GM21723 (cell line): Measurements from ENCODE around the gene POU2F2.

Source experiments
- ATAC-seq: cut with Tn5 transposase; IDR thresholded peaks from one replicate; pipeline ENCODE4 v1.9.1; 2021; ENCODE audit warnings: mild to moderate bottlenecking, moderate library complexity; ENCODE audit not compliant: unreplicated experiment

The POU2F2 gene

DNA sequence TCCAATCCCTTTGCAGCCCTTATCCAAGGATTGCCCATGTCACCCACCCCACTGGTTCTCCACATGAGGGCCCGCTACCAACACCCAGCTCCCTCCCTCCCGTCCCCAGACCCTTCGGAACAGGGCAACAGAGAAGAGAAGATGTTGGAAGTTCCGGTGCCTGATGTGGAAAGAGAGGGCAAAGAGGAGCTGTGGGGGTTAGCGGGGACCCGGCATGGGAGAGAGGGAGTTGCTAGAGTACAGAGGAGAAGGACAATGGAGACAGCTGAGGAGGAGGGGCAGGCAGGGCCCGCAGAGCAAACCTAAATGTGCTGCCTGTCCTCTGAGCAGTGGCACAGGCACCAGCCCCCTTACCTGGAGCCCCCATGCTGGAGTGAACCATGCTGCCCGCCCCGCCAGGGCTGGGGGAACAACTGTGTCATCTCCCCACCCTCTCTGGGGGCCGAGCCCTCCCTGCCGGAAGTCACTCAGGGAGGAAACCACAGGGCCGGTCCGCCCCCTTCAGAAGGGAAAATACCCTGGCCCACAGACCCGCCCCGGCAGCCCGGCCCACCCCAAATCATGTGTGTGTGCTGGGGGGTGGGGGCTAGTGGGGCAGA, at the start of gene POU2F2:
Gene POU2F2, minus strand, starts transcription at position 417 of the 599 bp plus-strand sequence. Its CDS starts 35 bp downstream, at position 382.
- peak; percentile 44 for ATAC-seq

DNA sequence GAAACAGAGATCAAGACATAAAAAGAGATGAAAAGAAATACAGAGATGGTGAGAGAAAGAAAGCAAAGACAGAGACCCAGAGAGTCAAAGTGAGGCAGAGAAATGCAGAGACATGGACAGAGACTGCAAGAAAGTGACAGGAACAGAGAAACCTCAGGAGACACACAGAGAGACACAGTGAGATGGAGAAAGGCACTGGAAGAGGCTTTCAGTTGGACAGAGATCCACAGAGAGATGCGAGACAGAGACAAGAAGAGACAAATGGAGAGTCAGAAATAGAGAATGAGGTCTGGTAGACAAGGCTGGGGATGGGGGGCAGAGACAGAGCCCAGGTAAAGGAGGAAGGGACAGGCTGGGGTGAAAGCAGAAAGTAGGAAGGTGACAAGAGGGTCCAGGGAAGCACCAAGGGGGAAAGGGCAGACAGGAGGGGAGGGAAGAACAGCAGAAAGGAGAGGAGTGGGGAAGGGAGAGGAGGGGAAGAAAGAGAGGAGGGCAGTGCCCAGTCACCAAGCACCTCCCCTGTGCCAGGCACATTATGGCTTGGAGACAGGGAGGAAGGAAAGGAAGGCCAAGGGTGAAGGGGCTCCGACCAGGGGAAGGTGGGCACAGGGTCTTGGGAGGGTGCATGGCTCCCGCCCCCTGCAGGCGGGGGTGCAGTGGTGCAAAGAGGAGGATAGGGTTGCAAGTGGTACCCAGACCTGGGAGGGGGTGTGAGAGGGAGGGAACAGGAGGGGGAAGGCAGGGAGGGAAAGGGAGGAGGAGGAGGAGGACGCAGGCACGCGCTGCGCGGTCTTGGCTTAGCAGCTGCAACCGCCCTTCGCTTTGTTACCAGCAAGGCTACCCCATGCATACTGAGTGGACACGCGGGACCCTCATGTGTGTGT, 46.8 kb upstream of the POU2F2 start:
- no peak for ATAC-seq

DNA sequence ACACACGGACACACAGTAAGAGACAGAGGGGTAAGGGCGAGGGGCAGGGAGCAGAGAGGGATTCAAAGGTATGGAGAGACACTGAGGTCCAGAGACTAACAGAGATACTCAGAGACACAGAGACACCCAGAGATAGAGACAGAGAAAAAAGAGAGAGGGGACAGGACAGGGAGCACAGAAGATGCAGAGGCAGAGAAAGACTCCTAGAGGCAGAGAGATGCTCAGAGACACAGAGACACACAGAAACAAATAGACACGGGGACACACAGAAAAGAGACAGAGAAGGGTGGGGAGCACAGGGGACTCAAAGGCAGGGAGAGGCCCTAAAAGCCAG, 45.4 kb upstream of the POU2F2 start:
- ATAC-seq: no peak

DNA sequence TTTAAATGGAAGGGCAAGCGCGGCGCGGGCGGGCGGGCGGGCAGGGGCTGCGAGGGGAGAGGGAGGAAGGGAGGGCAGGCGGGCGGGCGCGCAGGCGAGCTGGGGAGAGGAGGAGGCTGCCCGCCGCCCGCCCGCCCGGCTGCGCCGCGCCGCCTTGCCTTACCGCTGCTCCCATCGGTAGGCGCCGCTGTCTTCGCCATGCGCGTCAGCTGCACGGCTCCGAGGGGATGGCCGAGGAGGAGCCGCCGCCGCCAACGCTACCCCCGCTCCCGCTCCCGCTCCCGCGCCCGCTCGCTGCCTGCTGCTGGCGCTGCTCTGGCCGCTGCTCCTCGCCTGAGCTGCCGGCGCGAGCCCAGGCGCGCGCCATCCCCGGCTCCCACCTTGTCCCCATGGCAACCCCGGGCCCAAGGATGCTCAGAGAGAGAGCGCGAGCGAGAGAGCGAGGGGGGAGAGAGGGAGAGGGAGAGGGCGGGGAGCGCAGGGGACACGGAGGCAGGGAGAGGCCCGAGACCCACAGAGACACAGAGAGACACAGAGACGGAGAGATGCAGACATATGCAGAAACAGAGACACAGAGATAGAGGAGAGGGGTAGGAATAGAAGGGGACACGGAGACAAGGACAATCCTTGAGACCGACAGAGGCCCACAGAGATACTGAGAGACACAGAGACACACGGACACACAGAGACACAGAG, 44.9 kb upstream of the POU2F2 start:
- no peak for ATAC-seq

DNA sequence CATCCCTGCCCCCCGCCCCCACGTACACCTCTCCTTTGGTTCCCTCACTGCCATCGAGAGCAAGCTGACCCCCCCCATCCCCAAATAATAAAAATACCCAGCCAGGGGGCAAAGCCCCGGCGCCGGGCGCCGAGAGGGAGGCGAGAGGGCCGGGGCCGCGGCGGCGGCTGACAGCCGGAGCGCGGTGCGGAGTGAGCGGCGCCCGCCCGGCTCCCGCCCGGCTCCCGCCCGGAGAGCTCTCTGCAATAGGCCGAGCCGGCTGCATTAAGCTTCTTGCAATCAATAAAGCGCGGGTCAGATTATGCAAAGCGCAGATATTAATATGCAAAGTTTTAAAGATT, 44.4 kb upstream of the POU2F2 start:
- no peak for ATAC-seq

DNA sequence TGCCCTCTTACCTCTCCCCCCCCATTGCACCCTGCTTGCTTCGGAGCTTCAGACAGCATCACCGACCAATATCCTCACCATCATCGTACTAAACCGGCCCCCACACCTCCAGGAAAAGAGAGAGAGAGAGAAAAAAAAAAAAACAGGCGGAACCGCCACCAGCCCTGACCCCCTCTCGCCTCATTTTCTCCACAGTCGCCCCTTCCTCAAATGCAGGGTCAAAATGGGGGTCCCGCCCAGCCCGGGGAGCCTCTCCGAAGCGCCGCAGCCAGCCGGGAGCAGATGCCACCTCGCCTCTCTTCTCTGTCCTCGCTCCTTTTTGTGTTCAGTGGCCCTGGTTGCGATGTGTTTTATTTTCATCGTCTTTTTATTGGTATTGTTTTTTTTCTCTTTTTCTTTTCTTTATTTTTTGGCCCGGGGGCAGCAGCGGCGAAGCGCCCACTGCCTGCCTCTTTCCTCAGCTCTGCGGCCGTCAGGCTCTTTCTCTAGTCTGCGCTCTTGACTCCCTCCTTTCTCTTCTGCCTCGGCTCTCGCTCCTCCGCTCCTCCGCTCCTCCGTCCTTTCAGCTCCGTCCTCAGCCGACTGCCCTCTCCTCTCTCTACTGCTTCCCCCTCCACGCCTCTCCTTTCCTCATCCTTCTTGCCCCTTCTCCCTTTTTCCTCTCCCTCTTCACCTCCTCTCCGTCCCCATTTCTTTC, 43.9 kb upstream of the POU2F2 start:
- no peak for ATAC-seq

DNA sequence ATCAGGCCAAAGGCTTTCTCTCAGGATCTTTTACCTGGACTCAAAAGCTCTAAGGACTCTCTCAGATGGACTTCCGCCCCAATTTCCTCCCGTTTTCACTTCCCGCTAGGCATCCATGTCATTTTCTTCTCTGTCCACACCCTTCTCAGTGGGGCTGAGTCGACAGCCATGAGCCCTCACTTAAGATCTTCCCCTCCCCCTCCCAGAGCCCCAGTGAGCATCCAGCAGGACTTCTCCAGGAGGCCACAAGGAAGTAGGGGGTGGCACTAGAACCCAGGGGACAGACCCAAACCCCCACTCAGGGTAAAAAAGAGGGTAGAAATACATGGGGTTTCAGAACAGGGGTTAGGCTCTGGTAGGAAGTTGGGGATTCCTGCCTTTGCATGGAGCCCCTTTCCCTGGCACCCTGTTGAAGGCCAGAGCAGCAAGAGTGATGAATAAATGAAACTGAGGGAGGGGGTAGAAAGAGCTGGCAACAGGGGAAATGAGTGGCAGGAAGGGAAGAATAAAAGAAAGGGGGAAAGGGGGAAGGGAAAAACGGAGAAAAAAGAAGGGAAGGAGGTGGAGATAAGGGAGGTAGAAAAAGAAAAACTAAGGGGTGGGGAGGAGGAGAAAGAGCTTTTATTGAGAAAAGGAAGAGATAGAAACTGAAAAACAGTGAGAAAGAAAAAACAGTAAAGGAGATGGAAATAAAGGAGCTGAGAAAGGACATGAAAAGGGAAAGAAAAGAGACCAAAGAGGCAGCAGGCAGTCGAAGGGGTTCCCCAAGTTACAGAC, 42.9 kb upstream of the POU2F2 start:
- no peak for ATAC-seq

DNA sequence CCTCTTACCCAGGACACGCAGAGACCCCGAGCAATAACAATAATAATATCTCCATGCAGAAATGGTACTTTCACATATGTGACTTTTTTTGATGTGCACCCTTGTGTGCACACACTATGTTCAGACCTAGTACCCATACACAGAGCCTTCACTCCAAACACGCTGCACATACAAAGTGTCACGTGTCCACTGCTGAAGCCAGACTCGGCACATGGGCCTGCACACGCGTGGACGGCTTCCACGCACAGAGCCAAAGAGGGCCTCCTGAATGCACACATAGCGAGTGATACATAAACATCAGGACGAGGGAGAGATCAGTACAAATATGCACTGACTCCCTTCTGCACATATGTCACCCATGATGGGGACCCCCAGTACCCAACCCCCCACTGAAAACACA, 41.9 kb upstream of the POU2F2 start:
- no peak for ATAC-seq

DNA sequence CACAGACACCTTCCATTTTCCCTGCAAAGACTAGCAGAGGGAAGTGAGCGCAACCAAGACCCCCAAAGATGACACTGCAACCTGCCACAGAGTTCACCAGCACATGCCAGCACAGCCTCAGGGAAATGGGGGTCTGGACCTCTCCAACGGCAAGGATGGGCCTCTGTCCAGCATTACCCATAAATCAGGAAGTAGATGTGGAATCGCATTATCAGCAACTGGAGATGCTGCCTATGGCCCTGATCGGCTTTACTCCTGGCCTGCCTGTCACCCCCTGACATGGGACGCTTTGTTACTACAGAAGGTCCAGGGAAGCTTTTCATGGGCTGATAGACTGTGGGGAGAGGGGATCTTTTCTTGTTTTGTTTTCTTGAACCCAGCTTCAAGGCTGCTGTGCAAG, 41.4 kb upstream of the POU2F2 start:
- no peak for ATAC-seq

DNA sequence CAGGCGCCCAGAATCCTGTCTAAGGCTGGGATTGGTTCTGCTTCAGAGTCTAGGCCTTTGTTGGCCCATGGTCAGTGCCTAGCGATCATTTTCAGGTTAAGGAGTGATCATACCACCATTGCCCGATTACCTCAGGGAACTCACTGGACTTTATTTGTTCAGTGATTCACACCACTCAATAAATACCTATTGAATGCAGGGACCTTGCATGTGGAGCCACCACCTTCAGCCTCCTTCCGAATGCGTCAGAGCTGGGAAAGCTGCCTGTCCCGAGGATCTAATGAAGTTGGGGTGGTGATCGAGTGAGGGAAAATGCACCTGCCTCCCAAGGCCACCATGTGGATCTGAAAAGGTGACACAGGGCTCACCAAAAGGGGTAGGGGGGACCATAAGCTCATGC, 40.0 kb upstream of the POU2F2 start:
- ATAC-seq: no peak

DNA sequence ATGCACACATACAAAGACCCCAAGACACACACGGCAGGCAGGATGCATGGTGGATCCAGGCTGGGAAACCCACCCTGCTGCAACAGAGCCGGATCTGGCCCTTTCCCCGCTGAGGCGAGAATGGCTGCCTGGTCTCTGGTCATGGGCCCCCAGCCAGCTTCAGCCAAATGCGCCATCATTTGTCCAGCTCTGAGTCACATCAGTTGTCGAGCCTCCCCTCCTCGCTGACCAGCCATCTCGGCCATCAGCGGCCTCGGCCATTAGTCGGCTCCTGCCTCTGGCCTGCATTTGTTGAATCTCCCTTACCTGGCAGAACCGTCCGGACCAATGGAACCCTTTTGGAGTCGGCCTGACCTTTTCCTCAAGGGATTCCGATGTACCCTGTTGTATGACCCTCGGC, 38.5 kb upstream of the POU2F2 start:
- ATAC-seq: no peak

DNA sequence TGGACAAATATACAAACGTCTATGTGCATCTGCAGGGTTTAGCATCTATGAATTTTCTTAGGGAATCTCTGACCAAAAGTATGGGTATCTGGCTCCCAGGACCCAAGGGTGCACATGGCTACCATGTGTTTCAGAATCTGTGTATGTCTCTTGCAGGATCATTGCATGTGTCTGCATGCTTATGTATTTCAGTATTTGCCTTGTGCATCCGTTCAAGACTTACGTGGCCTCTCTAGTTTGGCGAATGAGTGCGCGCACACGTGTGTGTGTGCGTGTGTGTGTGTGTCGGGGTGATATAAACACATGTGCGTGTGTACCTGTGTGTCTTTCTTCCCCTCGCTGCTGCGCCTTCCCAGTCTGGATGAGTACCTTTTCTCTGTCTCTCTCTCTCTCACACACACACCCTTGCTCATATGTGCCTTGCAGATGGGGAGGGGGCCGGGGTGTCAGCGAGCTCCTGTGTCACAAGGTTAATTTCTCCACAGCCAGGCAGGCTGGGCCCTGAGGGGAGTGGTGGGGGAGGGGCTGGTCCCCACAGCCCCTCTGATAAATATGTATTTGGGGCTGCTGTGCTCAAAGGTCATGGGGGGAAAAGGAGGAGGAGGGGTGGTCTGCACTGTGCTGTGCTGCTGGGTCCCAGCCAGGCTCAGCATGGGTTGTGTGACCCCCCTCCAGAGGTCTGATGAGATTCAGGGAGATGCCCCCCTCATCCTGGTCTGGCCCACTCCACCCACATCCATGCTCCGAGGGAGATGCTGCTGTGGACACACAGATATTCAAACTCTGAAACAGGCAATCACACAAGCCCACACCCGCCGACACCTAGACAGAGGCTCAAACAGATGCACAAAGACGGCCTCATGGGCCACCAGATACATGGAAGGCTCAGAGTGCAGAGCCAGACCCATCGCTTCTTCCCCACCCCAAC, 37.5 kb upstream of the POU2F2 start:
- ATAC-seq: no peak

DNA sequence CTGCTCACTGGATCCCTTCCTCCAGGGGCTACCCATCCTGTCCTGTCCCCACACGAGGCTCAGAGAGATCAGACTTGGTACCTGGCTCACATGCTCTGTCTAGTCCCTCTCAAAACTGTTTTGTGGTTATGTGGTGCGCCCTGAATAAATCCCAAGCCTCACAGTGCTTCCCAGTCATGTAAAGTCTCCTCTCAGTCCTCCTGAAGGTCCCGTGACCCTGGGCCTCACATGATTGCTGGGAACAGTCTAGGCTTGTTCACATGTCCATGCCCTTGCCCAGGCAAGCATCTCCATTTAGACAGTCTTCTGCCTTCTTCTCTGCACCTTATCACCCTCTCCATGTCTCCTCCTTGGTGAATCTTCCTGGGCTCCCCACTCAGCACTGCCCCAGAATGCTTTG, 36.0 kb upstream of the POU2F2 start:
- no peak for ATAC-seq

DNA sequence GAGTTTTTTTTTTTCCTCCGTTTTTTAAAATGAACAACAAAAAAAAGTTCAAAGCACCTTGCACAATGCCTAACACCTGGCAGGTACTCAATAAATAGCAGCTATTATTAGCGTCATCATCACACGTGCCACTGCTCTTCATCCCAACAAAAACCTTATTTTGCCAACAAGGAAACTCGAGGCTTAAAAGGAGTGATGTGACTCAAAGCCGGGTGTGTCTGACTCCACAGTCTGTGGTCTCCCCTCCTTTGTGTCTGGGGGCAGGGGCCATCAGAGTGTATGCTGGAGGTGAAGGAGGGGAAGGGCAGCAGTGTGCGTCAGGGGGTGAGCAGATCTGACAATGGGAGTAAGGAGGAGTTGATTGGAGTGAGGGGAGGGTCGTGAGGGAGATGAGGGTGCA, 34.1 kb upstream of the POU2F2 start:
- no peak for ATAC-seq

DNA sequence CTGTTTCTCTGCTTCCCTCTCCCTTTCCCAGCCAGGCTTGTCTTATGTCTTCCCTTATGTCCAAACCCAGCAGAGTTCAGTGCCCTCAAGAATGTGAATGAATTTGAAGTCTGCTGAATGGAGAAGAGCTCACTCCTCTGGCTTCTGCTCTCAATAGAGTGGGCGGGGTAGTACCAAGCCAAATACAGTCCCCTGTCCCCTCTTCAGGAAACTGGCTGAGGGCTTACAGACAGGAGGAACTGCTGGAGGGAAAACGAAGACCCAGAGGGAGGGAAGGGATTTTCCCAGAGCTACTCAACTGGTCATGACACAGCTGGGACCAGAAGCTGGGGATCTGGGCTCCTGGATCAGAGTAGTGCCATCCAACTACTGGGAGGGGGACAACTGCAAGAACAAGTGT, 32.9 kb upstream of the POU2F2 start:
- no peak for ATAC-seq

DNA sequence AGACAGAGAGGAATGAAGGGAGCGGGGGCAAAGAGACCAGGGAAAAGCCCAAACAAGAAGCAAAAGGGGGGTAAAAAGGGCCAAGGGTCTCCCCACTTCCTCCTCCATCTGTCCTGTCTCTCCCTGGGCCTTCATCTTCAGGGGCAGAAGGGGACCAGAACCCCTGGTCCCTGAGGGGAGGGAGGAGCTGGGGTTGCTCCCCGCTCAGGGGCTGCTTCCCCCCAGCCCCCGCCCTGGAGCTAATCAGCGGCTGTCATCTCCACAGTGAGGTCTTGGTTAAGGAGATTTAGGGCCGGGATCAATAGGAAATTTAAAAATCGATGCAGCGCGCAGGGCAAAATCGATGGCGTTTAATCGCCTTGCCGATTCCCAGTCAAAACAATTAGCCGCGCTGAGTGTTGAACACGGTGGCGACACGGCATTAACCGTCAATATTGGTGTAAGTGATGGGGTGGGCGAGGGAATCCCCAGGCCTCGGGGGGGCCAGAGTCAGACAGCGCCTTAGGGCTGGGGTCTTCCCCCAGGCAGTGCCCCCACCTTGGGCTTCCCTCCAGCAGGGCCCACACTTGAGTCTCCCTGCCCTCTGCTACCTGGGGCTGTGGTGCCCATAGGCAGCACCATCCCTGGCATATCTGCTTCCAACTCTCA, 29.5 kb upstream of the POU2F2 start:
- no peak for ATAC-seq

DNA sequence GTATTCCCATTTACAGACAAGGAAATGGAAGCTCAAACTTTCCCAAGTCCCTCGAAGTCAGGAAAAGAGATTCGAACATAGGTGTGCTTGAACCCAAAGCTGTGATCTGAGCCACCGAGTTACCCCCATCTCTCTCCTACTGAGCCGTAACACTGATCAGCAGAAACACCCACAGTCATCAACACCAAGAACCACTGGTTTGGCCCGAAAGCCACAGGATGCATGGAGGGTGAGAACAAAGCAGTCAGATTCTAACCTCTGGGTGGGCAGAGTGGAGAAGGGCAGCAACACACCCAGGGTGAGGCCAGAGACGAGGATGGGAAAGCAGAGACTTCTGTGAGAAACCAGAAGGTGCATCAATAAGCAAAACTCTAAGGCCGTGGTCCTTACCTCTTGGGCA, 27.7 kb upstream of the POU2F2 start:
- ATAC-seq: no peak

DNA sequence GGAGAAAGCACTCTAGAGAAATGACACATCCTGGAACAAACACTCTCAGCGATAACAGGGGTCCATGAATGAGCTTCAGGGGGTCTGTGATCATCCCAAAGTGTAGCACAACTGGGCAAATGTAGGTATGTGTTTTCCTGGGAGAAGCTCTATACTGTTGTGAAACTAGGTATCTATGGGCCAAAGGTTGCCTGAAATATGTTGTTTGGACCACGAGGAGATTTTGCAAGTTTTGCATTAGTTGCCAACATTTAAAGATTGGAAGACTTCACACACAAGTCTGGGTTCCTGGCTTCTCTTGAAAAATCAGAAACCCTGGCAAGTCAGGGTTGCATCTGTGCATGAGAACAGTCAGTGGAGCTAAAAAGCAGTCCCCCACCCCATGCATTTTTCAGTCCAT, 26.7 kb upstream of the POU2F2 start:
- ATAC-seq: no peak

DNA sequence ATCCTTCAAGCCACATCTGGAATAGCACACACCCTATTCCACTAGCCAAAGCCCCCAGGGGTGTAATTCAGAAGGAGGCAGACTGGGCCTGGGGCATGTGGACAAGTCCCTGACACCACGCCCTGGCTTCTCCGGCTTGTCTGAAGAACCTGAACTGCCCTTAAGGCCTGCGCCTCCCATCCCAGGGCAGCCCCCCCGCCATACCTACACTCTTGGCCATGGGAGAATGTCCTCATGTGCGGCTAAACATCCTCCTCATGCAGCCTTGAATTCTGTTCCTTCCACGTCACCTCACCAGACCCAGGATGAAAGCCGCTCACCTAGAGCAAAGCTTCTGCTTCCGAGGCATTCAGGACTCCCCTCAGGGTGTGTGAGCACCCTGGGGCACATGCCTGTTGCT, 24.3 kb upstream of the POU2F2 start:
- ATAC-seq: no peak
